Breast epithelium (tissue), 3 donors: ENCODE measurements around the gene RASA4B.

Experiments used
- POLR2A ChIP-seq: fragments of 450-650 bp; IDR thresholded peaks from one replicate; pipeline ENCODE4 v1.6.1; 2016; ENCODE audit warnings: antibody characterized with exemption, mild to moderate bottlenecking, moderate library complexity
- POLR2AphosphoS5 ChIP-seq, 3 donors: sonication (generic); formaldehyde crosslinking; IDR thresholded peaks; one replicate each; pipeline ENCODE4 v1.6.1; 2017; ENCODE audit warnings: antibody characterized with exemption in 3 of 3
- TF ChIP-seq, protein P1 (sequence below), 3 donors: fragments of 450-650 bp; IDR thresholded peaks; one replicate each; pipeline ENCODE4 v1.5.1; 2016 to 2017; ENCODE audit warnings: antibody characterized with exemption in 3 of 3, mild to moderate bottlenecking in 3 of 3, moderate library complexity in 3 of 3

GRCh38 chr7:102454468-102454867, 63.1 kb downstream of the RASA4B start:
- no peak for TF ChIP-seq POLR2A
- no peak for TF ChIP-seq POLR2AphosphoS5 (IDR thresholded peaks at IDR 0.05)
- TF ChIP-seq, protein P1, sequence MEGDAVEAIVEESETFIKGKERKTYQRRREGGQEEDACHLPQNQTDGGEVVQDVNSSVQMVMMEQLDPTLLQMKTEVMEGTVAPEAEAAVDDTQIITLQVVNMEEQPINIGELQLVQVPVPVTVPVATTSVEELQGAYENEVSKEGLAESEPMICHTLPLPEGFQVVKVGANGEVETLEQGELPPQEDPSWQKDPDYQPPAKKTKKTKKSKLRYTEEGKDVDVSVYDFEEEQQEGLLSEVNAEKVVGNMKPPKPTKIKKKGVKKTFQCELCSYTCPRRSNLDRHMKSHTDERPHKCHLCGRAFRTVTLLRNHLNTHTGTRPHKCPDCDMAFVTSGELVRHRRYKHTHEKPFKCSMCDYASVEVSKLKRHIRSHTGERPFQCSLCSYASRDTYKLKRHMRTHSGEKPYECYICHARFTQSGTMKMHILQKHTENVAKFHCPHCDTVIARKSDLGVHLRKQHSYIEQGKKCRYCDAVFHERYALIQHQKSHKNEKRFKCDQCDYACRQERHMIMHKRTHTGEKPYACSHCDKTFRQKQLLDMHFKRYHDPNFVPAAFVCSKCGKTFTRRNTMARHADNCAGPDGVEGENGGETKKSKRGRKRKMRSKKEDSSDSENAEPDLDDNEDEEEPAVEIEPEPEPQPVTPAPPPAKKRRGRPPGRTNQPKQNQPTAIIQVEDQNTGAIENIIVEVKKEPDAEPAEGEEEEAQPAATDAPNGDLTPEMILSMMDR (IDR thresholded peaks at IDR 0.05), result no peak
